Measurements from ENCODE around the gene PACC1. TPM values are rescaled to one million over a fixed set of nuclear protein-coding genes. Genes with fewer than 3 reads are reported as not detected.
A peak's percentile ranks its signal among the peaks of the same experiment; 100 is the strongest.

PACC1 gene
- total and polyA plus RNA-seq, 10 of the 15 experiments (the other 5 are each of a cell fraction or from before 2014, with no cell fraction given): 16.1 to 29.7 (median 19.3) TPM

- Histone ChIP-seq H3K4me3 (no peak overlapping the region), H3K9ac (ENCODE audit: control insufficient read depth, insufficient read depth, low read length) (no peak overlapping the region), H3K36me3 (ENCODE audit: control insufficient read depth in 2 of 2, insufficient read depth in 2 of 2, low read length in 1 of 2) (no peaks in the 10 kb centered on the region), H4K20me1 (ENCODE audit: control insufficient read depth, insufficient read depth) (no peaks in the 10 kb centered on the region), H3K4me2 (ENCODE audit: control insufficient read depth, insufficient read depth) (no peak overlapping the region), H3K79me2 (ENCODE audit: control insufficient read depth, insufficient read depth, low read length) (peaks cover 6% of the 10 kb centered on the region), H3K27ac (ENCODE audit: control insufficient read depth, insufficient read depth) (no peak overlapping the region), H3K27me3 (replicated peaks in 1 of 2; ENCODE audit: control insufficient read depth in 2 of 2, insufficient read depth in 2 of 2, low read length in 1 of 2) (no peaks in the 10 kb centered on the region), H3K4me1 (ENCODE audit: control insufficient read depth, insufficient read depth, low read length) (peaks cover 4% of the 10 kb centered on the region), H3K9me3 (replicated peaks; ENCODE audit: control insufficient read depth, insufficient read depth, low read length) (no peaks in the 10 kb centered on the region), H2AFZ (ENCODE audit: control insufficient read depth, low read depth, low read length) (no peak overlapping the region)
- ChIA-PET RAD21 (ENCODE audit: unreplicated experiment) (no interaction called here), SMC1A (ENCODE audit: uncharacterized antibody, unreplicated experiment) (interaction anchor here (0.6 to 2.3 kb wide), 3 partner anchors 19 to 145 kb away, joined by 3 to 8 read pairs (median 3); no protein-coding TSS in a partner anchor), CTCF (interaction anchor here (1.1 to 3.0 kb wide), 3 partner anchors 12 to 402 kb away, joined by 3 to 10 read pairs (median 4); partner anchors contain the start of genes DTL and INTS7), POLR2A (no interaction called here)
- TF ChIP-seq PAX8 (IDR thresholded peaks at IDR 0.05) (no peak), IKZF1 (conservative IDR thresholded peaks at IDR 0.05) (peak; percentile 33; the same call in 1 of the 2 replicates)
- in situ Hi-C loops (cut with MboI): no loop called here
- ATAC-seq (no peak), FAIRE-seq (no peak), DNase-seq (ENCODE audit: low read depth, low spot score) (no peak)
- intact Hi-C loops (cut with micrococcal nuclease; ENCODE audit: unreplicated experiment): no loop called here
- 81% methylated on average over 4 of the region's 4 CpGs for WGBS (ENCODE audit: insufficient coverage, insufficient replicate concordance, low lambda C conversion rate, missing lambda C conversion rate)
- no TSS peak for BruUV-seq (replicated peaks)
Measured at GRCh38 chr1:212437179-212437798, 22.6 kb upstream of the PACC1 start.

- H3K9me3 ChIP-seq (replicated peaks; ENCODE audit: control insufficient read depth, insufficient read depth, low read length): no peaks in the 10 kb centered on the region
- no TSS peak for BruUV-seq (replicated peaks)
- ChIA-PET SMC1A (ENCODE audit: uncharacterized antibody, unreplicated experiment) (no interaction called here), CTCF (interaction anchor here (3.0 kb wide), 1 partner anchor 21 kb away, joined by 10 read pairs; no protein-coding TSS in a partner anchor), POLR2A (interaction anchor here (0.5 kb wide), 1 partner anchor 745 kb away, joined by 6 read pairs; no protein-coding TSS in a partner anchor), RAD21 (ENCODE audit: unreplicated experiment) (no interaction called here)
- H3K4me1 ChIP-seq (ENCODE audit: control insufficient read depth, insufficient read depth, low read length): peaks cover 11% of the 10 kb centered on the region
- WGBS (ENCODE audit: insufficient coverage, insufficient replicate concordance, low lambda C conversion rate, missing lambda C conversion rate): 97% methylated on average over 4 of the region's 4 CpGs
- no peak for FAIRE-seq
- H3K27ac ChIP-seq (ENCODE audit: control insufficient read depth, insufficient read depth): no peak overlapping the region
- no peak for DNase-seq (ENCODE audit: low read depth, low spot score)
- no peak overlapping the region for H2AFZ ChIP-seq (ENCODE audit: control insufficient read depth, low read depth, low read length)
- no peak overlapping the region for H3K4me3 ChIP-seq
- H3K36me3 ChIP-seq (ENCODE audit: control insufficient read depth in 2 of 2, insufficient read depth in 2 of 2, low read length in 1 of 2): no peaks in the 10 kb centered on the region
- no peaks in the 10 kb centered on the region for H4K20me1 ChIP-seq (ENCODE audit: control insufficient read depth, insufficient read depth)
- TF ChIP-seq ATF2 (IDR thresholded peaks at IDR 0.05; ENCODE audit: low read length) (no peak), PML (IDR thresholded peaks at IDR 0.05; ENCODE audit: low read length) (no peak)
- no peak overlapping the region for H3K4me2 ChIP-seq (ENCODE audit: control insufficient read depth, insufficient read depth)
- H3K27me3 ChIP-seq (replicated peaks in 1 of 2; ENCODE audit: control insufficient read depth in 2 of 2, insufficient read depth in 2 of 2, low read length in 1 of 2): no peaks in the 10 kb centered on the region
- H3K9ac ChIP-seq (ENCODE audit: control insufficient read depth, insufficient read depth, low read length): no peak overlapping the region
- in situ Hi-C loops (cut with MboI) (no loop called here), intact Hi-C loops (cut with micrococcal nuclease; ENCODE audit: unreplicated experiment) (no loop called here)
- H3K79me2 ChIP-seq (ENCODE audit: control insufficient read depth, insufficient read depth, low read length): peaks cover 4% of the 10 kb centered on the region
- ATAC-seq: no peak
Measured at GRCh38 chr1:212434992-212435391, 20.3 kb upstream of the PACC1 start.
